Right cardiac atrium (tissue), 5 donors: ENCODE results near the gene CEP126. TPM values are rescaled to one million over a fixed set of nuclear protein-coding genes. Genes with fewer than 3 reads are reported as not detected.
"Not testable (repeated sequence)": the region's sequence is repeated elsewhere in the genome, so short reads cannot be mapped to it uniquely, and the experiment has no call there.

Source experiments
- ATAC-seq, 2 donors: fragments of 200-7000 bp; cut with Tn5 transposase; one replicate each; pipeline versions ENCODE4 v1.8.0 to v1.9.1; 2020; ENCODE audit warnings: moderate library complexity in 2 of 2, mild to moderate bottlenecking in 1 of 2
- DNase-seq, 3 donors: peaks; one replicate each; pipeline ENCODE4 v3.0.0-alpha.2; 2020
- H3K27ac ChIP-seq: one replicate; pipeline ENCODE4 v1.5.1; 2013; ENCODE audit warnings: mild to moderate bottlenecking, low read length, control low read depth, moderate library complexity
- H3K27me3 ChIP-seq: one replicate; pipeline ENCODE4 v1.6.1; 2013; ENCODE audit not compliant: control insufficient read depth, insufficient read depth
- H3K4me1 ChIP-seq: one replicate; pipeline ENCODE4 v1.6.1; 2013; ENCODE audit warnings: low read length; ENCODE audit not compliant: control insufficient read depth, insufficient read depth
- H3K4me3 ChIP-seq: one replicate; pipeline ENCODE4 v1.5.1; 2013; ENCODE audit warnings: low read length, control low read depth
- H3K9me3 ChIP-seq: one replicate; pipeline ENCODE4 v1.6.1; 2013; ENCODE audit warnings: low read length; ENCODE audit not compliant: control insufficient read depth
- WGBS: extraction: QIAGEN DNeasy Blood & Tissue Kit; methylation state at CpG from one replicate; pipeline ENCODE4 v1.1.7; 2013; 5-methylcytosine and 5-hydroxymethylcytosine counted together
- intact Hi-C, 4 donors: fragments of 100-400 bp; cut with DNase I; formaldehyde crosslinking; loops; one replicate each; pipeline versions ENCODE4 v1.11.0 to v1.14.0; 2022 to 2023
- polyA plus RNA-seq: library from polyadenylated mRNA; stranded (reverse); fragments of 200-250 nt; gene quantifications from one replicate; pipeline ENCODE4 v1.2.3, GENCODE V29; 2013
- total RNA-seq, 4 donors: library from RNA; stranded (reverse); fragmentation: NEBNext Ultra II Directional; extraction: Animal tissue kit (Norgen Biotek cat#: 25700); gene quantifications; one replicate each; pipeline ENCODE4 v1.2.1, GENCODE V29; 2021
- donor health status: healthy with polysubstance abuse.
- donor health status: DM: no; HTN: yes; CAD: no.
- donor health status: DM: no; HTN: no; CAD: no.
- donor health status: DM: no; HTN: yes; CAD: no; lungs with severe emphysema.
- donor health status: DM: yes; HTN: yes; CAD: no.

The CEP126 gene
- total and polyA plus RNA-seq, 5 donors, result 3.1 to 7.2 (median 5.6) TPM

GRCh38 chr11:101929294-101929915 is 14.6 kb downstream of the CEP126 start:
- DNase-seq, result no peak
- Histone ChIP-seq H3K9me3 (no peaks in the 10 kb centered on the region), H3K27ac (no peak overlapping the region), H3K27me3 (no peaks in the 10 kb centered on the region), H3K4me3 (no peak overlapping the region), H3K4me1 (no peaks in the 10 kb centered on the region)
- intact Hi-C loops, result no loop called here
- WGBS, result 82% methylated on average over 5 of the region's 5 CpGs
- no peak for ATAC-seq

DNA sequence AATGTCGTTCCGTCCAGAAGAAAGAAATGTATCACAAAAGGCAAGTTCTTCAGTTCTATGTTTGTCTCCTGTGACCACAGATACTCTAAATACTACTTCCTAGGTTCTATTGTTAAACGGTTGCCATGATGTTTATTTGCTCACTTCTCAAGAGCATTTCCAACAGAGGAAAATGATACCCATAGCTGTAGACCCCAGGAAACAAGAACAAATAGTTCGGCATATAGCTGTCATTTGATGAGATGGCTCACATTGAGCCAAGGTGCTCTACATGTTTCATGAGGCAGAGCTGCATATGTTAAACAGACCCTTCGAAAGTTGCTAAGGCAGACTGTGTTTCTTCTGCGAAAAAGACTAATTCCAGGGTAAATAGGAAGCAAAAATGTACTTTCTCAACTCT is 16.9 kb downstream of the CEP126 start:
- intact Hi-C loops, result no loop called here
- ATAC-seq, result no peak

GRCh38 chr11:101940901-101941520 is 26.2 kb downstream of the CEP126 start:
- H3K9me3 ChIP-seq, result no peaks in the 10 kb centered on the region
- no peak for ATAC-seq
- H3K4me1 ChIP-seq, result no peaks in the 10 kb centered on the region
- DNase-seq, result no peak
- intact Hi-C loops, result no loop called here
- WGBS, result 69% methylated on average over 3 of the region's 3 CpGs
- no peak overlapping the region for H3K4me3 ChIP-seq
- H3K27ac ChIP-seq, result no peak overlapping the region
- H3K27me3 ChIP-seq, result no peaks in the 10 kb centered on the region

More for the DNA sequence above, 16.9 kb downstream of the CEP126 start:
- Histone ChIP-seq H3K4me1 (no peaks in the 10 kb centered on the region), H3K4me3 (no peak overlapping the region), H3K9me3 (no peaks in the 10 kb centered on the region), H3K27me3 (no peaks in the 10 kb centered on the region), H3K27ac (no peak overlapping the region)
- WGBS, result 90% methylated on average over 6 of the region's 6 CpGs
- no peak for DNase-seq

- Histone ChIP-seq H3K4me3 (no peak overlapping the region), H3K4me1 (no peaks in the 10 kb centered on the region), H3K27me3 (no peaks in the 10 kb centered on the region), H3K27ac (no peak overlapping the region), H3K9me3 (no peaks in the 10 kb centered on the region)
- ATAC-seq (no peak), DNase-seq (no peak)
- intact Hi-C loops, result no loop called here
- 87% methylated on average over 2 of the region's 2 CpGs for WGBS
These were observed 30.1 kb downstream of the CEP126 start for GRCh38 chr11:101944923-101945322.

- no peak for ATAC-seq
- no peaks in the 10 kb centered on the region for H3K9me3 ChIP-seq
- no peaks in the 10 kb centered on the region for H3K27me3 ChIP-seq
- H3K27ac ChIP-seq, result no peak overlapping the region
- intact Hi-C loops, result no loop called here
- no peak for DNase-seq
- no peaks in the 10 kb centered on the region for H3K4me1 ChIP-seq
- H3K4me3 ChIP-seq, result no peak overlapping the region
- 79% methylated on average over 4 of the region's 4 CpGs for WGBS
These were observed 30.6 kb downstream of the CEP126 start for GRCh38 chr11:101945448-101945847.

DNA sequence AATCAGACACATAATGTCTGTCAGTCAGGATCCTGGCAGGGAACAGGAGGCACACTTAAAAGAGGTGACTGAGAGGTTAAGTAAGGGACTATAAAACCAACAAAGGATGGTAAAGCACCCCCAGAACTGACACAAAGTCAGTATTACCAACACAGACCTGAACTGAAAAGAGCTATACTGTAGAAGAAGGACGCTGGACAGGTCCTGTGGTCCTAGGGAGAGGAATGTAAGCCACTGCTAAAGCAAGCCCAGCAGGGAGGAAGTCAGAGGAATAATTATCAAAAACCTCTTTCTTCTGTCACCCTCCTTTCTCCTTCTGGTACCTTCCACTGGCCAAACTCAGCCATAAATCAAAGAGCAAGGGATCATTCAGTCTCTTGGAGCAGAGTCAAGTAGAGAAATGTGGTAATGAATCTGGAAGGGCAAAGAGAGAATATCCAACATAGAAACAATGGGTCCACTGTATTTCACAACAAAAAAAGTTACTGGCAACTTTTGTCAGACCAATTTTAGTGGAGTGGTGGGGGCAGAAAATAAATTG is 34.9 kb downstream of the CEP126 start:
- Histone ChIP-seq H3K27me3 (no peaks in the 10 kb centered on the region), H3K4me3 (no peak overlapping the region), H3K27ac (no peak overlapping the region), H3K9me3 (no peaks in the 10 kb centered on the region), H3K4me1 (no peaks in the 10 kb centered on the region)
- ATAC-seq (no peak), DNase-seq (no peak)
- intact Hi-C loops, result no loop called here
- 64% methylated on average over 1 of the region's 1 CpG for WGBS

DNA sequence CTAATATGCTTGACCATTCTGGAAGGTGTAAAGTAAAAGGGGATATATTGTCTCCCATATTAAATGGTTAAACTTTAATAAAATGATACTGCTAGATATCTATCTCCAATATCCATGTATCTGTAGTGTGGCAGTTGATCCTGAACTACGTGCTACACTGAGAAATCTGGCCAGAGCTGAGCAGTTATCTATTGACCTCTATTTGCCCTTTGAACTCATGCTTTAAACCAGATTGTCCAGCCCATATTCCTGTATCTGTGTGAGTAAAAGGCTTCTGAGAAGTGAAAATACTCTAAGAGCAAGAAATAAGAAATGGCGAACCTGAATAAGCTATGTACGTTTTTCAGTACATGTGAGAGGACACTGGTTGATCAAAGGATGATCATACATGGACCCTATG is 40.5 kb downstream of the CEP126 start:
- DNase-seq (no peak), ATAC-seq (no peak)
- Histone ChIP-seq H3K27ac (no peak overlapping the region), H3K9me3 (no peaks in the 10 kb centered on the region), H3K4me1 (no peaks in the 10 kb centered on the region), H3K4me3 (no peak overlapping the region), H3K27me3 (no peaks in the 10 kb centered on the region)
- WGBS, result 79% methylated on average over 3 of the region's 3 CpGs
- intact Hi-C loops, result no loop called here

DNA sequence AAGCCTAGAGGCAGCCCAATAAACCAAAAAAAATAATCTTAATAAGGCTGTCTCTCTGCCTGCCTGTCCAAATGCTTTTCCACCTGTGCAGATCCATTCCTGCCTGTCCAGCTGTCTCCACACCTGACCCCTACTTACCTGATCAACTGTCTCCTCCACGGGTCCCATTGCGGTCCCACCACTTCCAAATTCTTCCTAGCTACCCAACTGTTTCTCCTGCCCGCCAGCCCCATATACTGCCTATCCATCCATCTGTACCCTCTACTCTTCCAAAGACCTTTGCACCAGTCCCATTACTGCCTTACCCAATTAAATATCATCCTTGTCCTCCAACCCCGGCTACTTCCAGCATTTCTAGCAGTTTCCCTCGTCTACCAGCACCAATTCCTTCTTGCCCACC is 40.9 kb downstream of the CEP126 start:
- 90% methylated on average over 5 of the region's 5 CpGs for WGBS
- ATAC-seq, result no peak
- Histone ChIP-seq H3K27me3 (no peaks in the 10 kb centered on the region), H3K4me3 (no peak overlapping the region), H3K9me3 (no peaks in the 10 kb centered on the region), H3K4me1 (no peaks in the 10 kb centered on the region), H3K27ac (no peak overlapping the region)
- no peak for DNase-seq
- intact Hi-C loops, result no loop called here

- DNase-seq, result no peak
- Histone ChIP-seq H3K27me3 (no peaks in the 10 kb centered on the region), H3K9me3 (no peaks in the 10 kb centered on the region), H3K27ac (no peak overlapping the region), H3K4me1 (no peaks in the 10 kb centered on the region), H3K4me3 (no peak overlapping the region)
- ATAC-seq, result no peak
- intact Hi-C loops, result no loop called here
- WGBS, result 78% methylated on average over 1 of the region's 1 CpG
These were observed 45.4 kb downstream of the CEP126 start for GRCh38 chr11:101960231-101960630.

DNA sequence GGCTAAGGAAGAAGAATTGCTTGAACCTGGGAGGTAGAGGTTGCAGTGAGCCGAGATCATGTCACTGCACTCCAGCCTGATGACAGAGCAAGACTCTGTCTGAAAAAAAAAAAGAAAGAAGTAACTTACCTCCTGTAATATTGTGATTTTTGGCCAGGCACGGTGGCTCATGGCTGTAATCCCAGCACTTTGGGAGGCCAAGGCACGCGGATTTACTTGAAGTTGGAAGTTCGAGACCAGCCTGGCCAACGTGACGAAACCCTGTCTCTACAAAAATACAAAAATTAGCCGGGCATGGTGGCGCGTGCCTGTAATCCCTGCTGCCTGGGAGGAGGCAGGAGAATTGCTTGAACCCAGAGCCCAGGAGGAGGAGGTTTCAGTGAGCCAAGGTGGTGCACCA is 49.4 kb downstream of the CEP126 start:
- H3K27me3 ChIP-seq, H3K9me3 ChIP-seq, H3K4me1 ChIP-seq, ATAC-seq, H3K4me3 ChIP-seq, DNase-seq, H3K27ac ChIP-seq, intact Hi-C loops: not testable (repeated sequence)
- 94% methylated on average over 10 of the region's 10 CpGs for WGBS

GRCh38 chr11:101974255-101974654 is 59.4 kb downstream of the CEP126 start:
- no peak for ATAC-seq

More at GRCh38 chr11:101974255-101974654, 59.4 kb downstream of the CEP126 start:
- intact Hi-C loops, result no loop called here
- no peaks in the 10 kb centered on the region for H3K27me3 ChIP-seq
- 47% methylated on average over 2 of the region's 2 CpGs for WGBS
- no peak overlapping the region for H3K4me3 ChIP-seq
- H3K9me3 ChIP-seq, result no peaks in the 10 kb centered on the region
- no peak overlapping the region for H3K27ac ChIP-seq
- H3K4me1 ChIP-seq, result no peaks in the 10 kb centered on the region
- DNase-seq, result no peak
